CD14-positive monocyte (primary cell): ENCODE data around the gene DSCAML1. TPM values are rescaled to one million over a fixed set of nuclear protein-coding genes. Genes with fewer than 3 reads are reported as not detected.

ENCODE experiments used
- DNase-seq, 3 donors: peaks; one replicate each; pipeline ENCODE4 v3.0.0-alpha.2; 2011 to 2022
- H2AFZ ChIP-seq: 2 replicates; pipeline ENCODE4 v1.6.0; 2012; ENCODE audit warnings: mild to moderate bottlenecking, low read depth, low read length, inconsistent platforms; ENCODE audit not compliant: insufficient read depth, poor library complexity, severe bottlenecking
- H3K27ac ChIP-seq, 2 donors: 1 replicate in 1 of 2; 2 replicates in 1 of 2; pipeline ENCODE4 v1.5.1; 2012 to 2013; ENCODE audit warnings: low read length in 2 of 2, control low read depth in 1 of 2, inconsistent platforms in 1 of 2, low read depth in 1 of 2, mild to moderate bottlenecking in 1 of 2
- H3K27me3 ChIP-seq, 2 donors: one replicate each; pipeline versions ENCODE4 v1.6.0 to v1.6.1; 2011 to 2013; ENCODE audit warnings: low read length in 2 of 2; ENCODE audit not compliant: control insufficient read depth in 2 of 2, insufficient read depth in 2 of 2
- H3K36me3 ChIP-seq, 2 donors: replicated peaks in 1 of 2; 1 replicate in 1 of 2; 2 replicates in 1 of 2; pipeline versions ENCODE4 v1.5.1 to v1.6.1; 2012 to 2013; ENCODE audit warnings: low read length in 2 of 2, control low read depth in 1 of 2, inconsistent platforms in 1 of 2, mild to moderate bottlenecking in 1 of 2; ENCODE audit not compliant: insufficient read depth in 2 of 2, control insufficient read depth in 1 of 2
- H3K4me1 ChIP-seq, 2 donors: 1 replicate in 1 of 2; 2 replicates in 1 of 2; pipeline versions ENCODE4 v1.5.1 to v1.6.1; 2012 to 2013; ENCODE audit warnings: low read length in 2 of 2, control low read depth in 1 of 2, inconsistent platforms in 1 of 2, mild to moderate bottlenecking in 1 of 2, moderate library complexity in 1 of 2; ENCODE audit not compliant: insufficient read depth in 2 of 2, control insufficient read depth in 1 of 2
- H3K4me2 ChIP-seq: replicated peaks from 2 replicates; pipeline ENCODE3; 2012; ENCODE audit warnings: low read length, moderate library complexity, mild to moderate bottlenecking; ENCODE audit not compliant: poor library complexity, severe bottlenecking; ENCODE audit errors: extremely low read depth
- H3K4me3 ChIP-seq, 3 experiments: fragments of 200-600 bp in 1 of 3; sonication (generic) in 1 of 3; replicated peaks in 1 of 3; 1 replicate in 2 of 3; 2 replicates in 1 of 3; pipeline ENCODE4 v1.5.1; 2011 to 2013; ENCODE audit warnings: low read length in 3 of 3, mild to moderate bottlenecking in 3 of 3, control low read depth in 2 of 3, low read depth in 2 of 3, inconsistent platforms in 1 of 3, moderate library complexity in 1 of 3
- H3K79me2 ChIP-seq: 2 replicates; pipeline ENCODE4 v1.6.0; 2012; ENCODE audit warnings: mild to moderate bottlenecking, control low read depth, inconsistent platforms, low read length, moderate library complexity; ENCODE audit not compliant: insufficient read depth
- H3K9ac ChIP-seq: 2 replicates; pipeline ENCODE4 v1.6.0; 2017; ENCODE audit warnings: low read length, mild to moderate bottlenecking; ENCODE audit not compliant: insufficient read depth, poor library complexity, severe bottlenecking
- H3K9me3 ChIP-seq, 2 donors: replicated peaks in 1 of 2; 1 replicate in 1 of 2; 2 replicates in 1 of 2; pipeline versions ENCODE4 v1.5.1 to v1.6.1; 2012 to 2013; ENCODE audit warnings: low read length in 2 of 2, control low read depth in 1 of 2; ENCODE audit not compliant: control insufficient read depth in 1 of 2, insufficient read depth in 1 of 2
- H4K20me1 ChIP-seq: 2 replicates; pipeline ENCODE4 v1.6.0; 2012; ENCODE audit warnings: mild to moderate bottlenecking, low read length, control low read depth, moderate library complexity; ENCODE audit not compliant: insufficient read depth
- H3K27ac Mint-ChIP-seq, 7 donors: one replicate each; pipeline ENCODE4 v1.8.0; 2020; ENCODE audit warnings: mild to moderate bottlenecking in 7 of 7, mixed read lengths in 7 of 7, moderate library complexity in 6 of 7, inconsistent platforms in 2 of 7
- H3K27me3 Mint-ChIP-seq, 3 donors: one replicate each; pipeline ENCODE4 v1.8.0; 2021 to 2022; ENCODE audit warnings: low read depth in 3 of 3, mild to moderate bottlenecking in 3 of 3, mixed read lengths in 3 of 3, moderate library complexity in 3 of 3, inconsistent platforms in 1 of 3
- H3K36me3 Mint-ChIP-seq, 2 donors: one replicate each; pipeline ENCODE4 v1.8.0; 2020; ENCODE audit warnings: mixed read lengths in 2 of 2, inconsistent platforms in 1 of 2, mild to moderate bottlenecking in 1 of 2
- H3K4me1 Mint-ChIP-seq: one replicate; pipeline ENCODE4 v1.8.0; 2020; ENCODE audit warnings: mild to moderate bottlenecking, mixed read lengths
- H3K4me3 Mint-ChIP-seq, 2 donors: one replicate each; pipeline ENCODE4 v1.8.0; 2020; ENCODE audit warnings: mild to moderate bottlenecking in 2 of 2, mixed read lengths in 2 of 2, moderate library complexity in 1 of 2
- H3K9me3 Mint-ChIP-seq, 7 donors: one replicate each; pipeline ENCODE4 v1.8.0; 2020 to 2022; ENCODE audit warnings: mixed read lengths in 7 of 7, mild to moderate bottlenecking in 6 of 7, moderate library complexity in 6 of 7, inconsistent platforms in 2 of 7
- WGBS: methylation state at CpG from one replicate; pipeline ENCODE4 v1.1.5; 2013; ENCODE audit warnings: missing lambda C conversion rate; ENCODE audit not compliant: insufficient coverage; 5-methylcytosine and 5-hydroxymethylcytosine counted together
- intact Hi-C, 2 donors: fragments of 100-400 bp; cut with micrococcal nuclease; formaldehyde crosslinking; loops; one replicate each; pipeline versions ENCODE4 v1.15.0 to v1.15.1; 2023
- polyA plus RNA-seq, 3 donors: library from polyadenylated mRNA; depleted of rRNA in 1 of 3; unstranded in 2 of 3; stranded (reverse) in 1 of 3; fragments of 300-500 nt in 2 of 3; fragments of >200 nt in 1 of 3; fragmentation: Illumina TruSeq in 2 of 3; gene quantifications; 1 replicate in 2 of 3; 2 replicates in 1 of 3; pipeline ENCODE4 v1.2.3, GENCODE V29; 2012 to 2021
- TF ChIP-seq, protein P1 (sequence below): fragments of 200-600 bp; IDR thresholded peaks from one replicate; pipeline ENCODE4 v1.8.0; 2022; ENCODE audit warnings: antibody characterized with exemption, mild to moderate bottlenecking

Gene DSCAML1
- polyA plus RNA-seq, 3 donors, result not detected

DNA sequence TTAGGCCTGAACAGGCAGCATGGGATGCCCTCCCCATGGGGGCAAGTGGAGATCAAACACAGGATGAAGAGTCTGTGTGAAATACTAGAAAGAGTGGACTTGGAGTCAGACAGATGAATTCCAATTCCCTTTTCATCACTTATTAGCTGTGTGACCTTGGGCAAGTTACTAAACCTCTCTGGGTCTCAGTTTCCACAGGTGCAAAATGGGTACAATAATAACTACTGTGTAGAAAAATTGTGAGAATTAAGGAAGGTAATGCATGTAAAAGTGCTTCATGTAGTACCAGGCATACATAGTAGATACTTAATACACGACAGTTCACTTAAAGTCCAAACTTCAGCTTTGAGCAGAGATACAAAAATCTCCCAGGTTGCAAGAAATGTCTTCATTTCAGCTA is 176.4 kb downstream of the DSCAML1 start:
- H3K4me1 Mint-ChIP-seq, result no peaks in the 10 kb centered on the region
- WGBS, result no CpG with 5 or more reads among the region's 1 CpG

DNA sequence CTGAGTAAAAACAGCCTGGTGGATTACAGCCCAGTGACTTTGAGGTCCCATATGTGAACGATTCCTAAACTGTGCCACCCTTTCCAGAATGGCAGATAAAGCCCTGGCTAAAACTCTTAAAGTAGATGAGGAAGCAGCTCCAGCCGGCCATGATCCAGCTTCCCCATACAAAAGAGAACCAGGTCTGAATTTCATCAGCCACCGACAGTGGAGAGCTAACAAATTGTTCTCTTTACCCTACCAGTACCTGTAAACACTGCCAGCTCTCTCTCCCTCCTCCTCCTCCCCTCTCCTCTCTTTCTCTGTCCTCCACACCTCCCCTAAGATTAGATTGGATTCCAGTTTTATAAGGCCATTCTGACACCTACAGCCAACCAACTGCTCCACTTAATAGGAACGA is 176.9 kb downstream of the DSCAML1 start:
- WGBS, result 49% methylated on average over 4 of the region's 4 CpGs
- H3K4me3 Mint-ChIP-seq, result no peak overlapping the region
- no peaks in the 10 kb centered on the region for H3K36me3 ChIP-seq
- H3K4me1 Mint-ChIP-seq, result no peaks in the 10 kb centered on the region
- peaks cover 3 to 9% (median 4%) of the 10 kb centered on the region in 3 donors for H3K27me3 Mint-ChIP-seq
- intact Hi-C loops, result no loop called here
- no peaks in the 10 kb centered on the region for H3K27me3 ChIP-seq
- no peak overlapping the region for H2AFZ ChIP-seq
- no peak overlapping the region for H3K9ac ChIP-seq
- H3K4me1 ChIP-seq, result no peaks in the 10 kb centered on the region
- DNase-seq, result no peak
- H3K27ac ChIP-seq, result no peak overlapping the region
- no peaks in the 10 kb centered on the region for H3K79me2 ChIP-seq
- H3K4me2 ChIP-seq, result no peak overlapping the region
- H3K4me3 ChIP-seq, result no peak overlapping the region
- TF ChIP-seq, protein P1, sequence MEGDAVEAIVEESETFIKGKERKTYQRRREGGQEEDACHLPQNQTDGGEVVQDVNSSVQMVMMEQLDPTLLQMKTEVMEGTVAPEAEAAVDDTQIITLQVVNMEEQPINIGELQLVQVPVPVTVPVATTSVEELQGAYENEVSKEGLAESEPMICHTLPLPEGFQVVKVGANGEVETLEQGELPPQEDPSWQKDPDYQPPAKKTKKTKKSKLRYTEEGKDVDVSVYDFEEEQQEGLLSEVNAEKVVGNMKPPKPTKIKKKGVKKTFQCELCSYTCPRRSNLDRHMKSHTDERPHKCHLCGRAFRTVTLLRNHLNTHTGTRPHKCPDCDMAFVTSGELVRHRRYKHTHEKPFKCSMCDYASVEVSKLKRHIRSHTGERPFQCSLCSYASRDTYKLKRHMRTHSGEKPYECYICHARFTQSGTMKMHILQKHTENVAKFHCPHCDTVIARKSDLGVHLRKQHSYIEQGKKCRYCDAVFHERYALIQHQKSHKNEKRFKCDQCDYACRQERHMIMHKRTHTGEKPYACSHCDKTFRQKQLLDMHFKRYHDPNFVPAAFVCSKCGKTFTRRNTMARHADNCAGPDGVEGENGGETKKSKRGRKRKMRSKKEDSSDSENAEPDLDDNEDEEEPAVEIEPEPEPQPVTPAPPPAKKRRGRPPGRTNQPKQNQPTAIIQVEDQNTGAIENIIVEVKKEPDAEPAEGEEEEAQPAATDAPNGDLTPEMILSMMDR, result no peak
- peaks cover 0 to 9% (median 6%) of the 10 kb centered on the region in 7 donors for H3K9me3 Mint-ChIP-seq
- peak overlapping the region in 1 of 7 donors; percentile 35 for H3K27ac Mint-ChIP-seq
- H4K20me1 ChIP-seq, result no peaks in the 10 kb centered on the region
- peaks cover 8 to 11% of the 10 kb centered on the region in 2 donors for H3K9me3 ChIP-seq
- H3K36me3 Mint-ChIP-seq, result no peaks in the 10 kb centered on the region

More for the DNA sequence above, 176.4 kb downstream of the DSCAML1 start:
- Histone ChIP-seq H2AFZ (no peak overlapping the region), H3K9me3 (peaks cover 8 to 11% of the 10 kb centered on the region in 2 donors), H3K27me3 (no peaks in the 10 kb centered on the region), H3K4me3 (no peak overlapping the region), H3K79me2 (no peaks in the 10 kb centered on the region), H3K27ac (no peak overlapping the region), H3K4me1 (no peaks in the 10 kb centered on the region), H3K36me3 (no peaks in the 10 kb centered on the region), H3K4me2 (no peak overlapping the region), H3K9ac (no peak overlapping the region), H4K20me1 (no peaks in the 10 kb centered on the region)
- DNase-seq, result no peak
- no peak overlapping the region for H3K27ac Mint-ChIP-seq
- H3K4me3 Mint-ChIP-seq, result no peak overlapping the region
- TF ChIP-seq, protein P1, result no peak
- intact Hi-C loops, result no loop called here
- peaks cover 0 to 9% (median 6%) of the 10 kb centered on the region in 7 donors for H3K9me3 Mint-ChIP-seq
- peaks cover 2 to 9% (median 4%) of the 10 kb centered on the region in 3 donors for H3K27me3 Mint-ChIP-seq
- no peaks in the 10 kb centered on the region for H3K36me3 Mint-ChIP-seq
